ENCODE results near the gene M6PR. TPM values are rescaled to one million over a fixed set of nuclear protein-coding genes. Genes with fewer than 3 reads are reported as not detected.

The M6PR gene
- total RNA-seq, 5 donors from 2014 or later (not counting 1 experiment from before 2014, with no cell fraction given) = 162 to 189 (median 187) TPM

DNA sequence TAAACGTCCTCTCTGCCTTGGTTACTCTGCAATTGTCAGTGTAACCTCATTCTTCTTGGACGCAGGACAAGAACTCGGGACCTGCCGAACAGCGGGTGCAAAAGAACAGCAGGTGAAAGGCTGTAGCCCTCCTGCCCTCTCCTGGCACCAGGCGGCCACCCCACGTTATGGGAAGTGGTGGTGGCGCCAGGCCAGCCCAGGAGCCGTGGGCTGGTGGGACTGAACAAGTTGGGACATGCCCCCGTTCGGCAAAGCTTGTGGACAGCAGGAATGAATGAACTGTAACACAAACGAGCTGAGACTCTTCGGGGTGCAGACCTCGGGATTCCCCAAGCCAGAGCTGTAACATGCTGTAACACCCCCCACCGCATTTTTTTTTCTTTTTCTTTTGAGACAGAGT lies 6.6 kb upstream of the M6PR start:
- 91% methylated on average over 12 of the region's 15 CpGs for WGBS (ENCODE audit: insufficient coverage)
- ATAC-seq (replicated peaks in 1 of 4) (no peak), DNase-seq (peak in 1 of 35 experiments; percentile 21)
- peaks cover 84 to 96% (median 92%) of the 10 kb centered on the region in 3 donors for H3K4me1 Mint-ChIP-seq
- H3K9me3 ChIP-seq = no peaks in the 10 kb centered on the region
- peak overlapping the region in 1 of 3 donors; percentile 37 for H3K4me3 Mint-ChIP-seq
- peaks cover 76 to 78% of the 10 kb centered on the region in 2 experiments for H3K4me1 ChIP-seq (ENCODE audit: control insufficient read depth in 1 of 2, extremely low read depth in 1 of 2, insufficient read depth in 2 of 2, low read length in 2 of 2)
- H3K4me3 ChIP-seq (ENCODE audit: control insufficient read depth in 1 of 2, extremely low read depth in 1 of 2, low read length in 1 of 2) = peak overlapping the region in 1 of 2 donors; percentile 6
- POLR2A ChIA-PET = no interaction called here
- H3K9me3 Mint-ChIP-seq = peaks cover 0 to 11% (median 4%) of the 10 kb centered on the region in 3 donors
- no peaks in the 10 kb centered on the region for H3K27me3 Mint-ChIP-seq
- H3K27ac ChIP-seq (ENCODE audit: low read length) = peak overlapping the region; percentile 97
- H3K36me3 Mint-ChIP-seq = peaks cover 12% of the 10 kb centered on the region
- CTCF ChIA-PET = interaction anchor here in 1 of 2 donors (0.7 to 1.5 kb wide), 2 partner anchors 71 to 83 kb away, joined by 3 read pairs; no protein-coding TSS in a partner anchor
- H3K27ac Mint-ChIP-seq = peak overlapping the region; percentile 85 to 97
- H3K36me3 ChIP-seq (ENCODE audit: control insufficient read depth in 2 of 2, extremely low read depth in 1 of 2, insufficient read depth in 1 of 2, low read length in 1 of 2) = no peaks in the 10 kb centered on the region
- H3K27me3 ChIP-seq (replicated peaks in 1 of 2; ENCODE audit: control insufficient read depth in 2 of 2, extremely low read depth in 1 of 2, insufficient read depth in 2 of 2, low read length in 1 of 2) = no peaks in the 10 kb centered on the region

DNA sequence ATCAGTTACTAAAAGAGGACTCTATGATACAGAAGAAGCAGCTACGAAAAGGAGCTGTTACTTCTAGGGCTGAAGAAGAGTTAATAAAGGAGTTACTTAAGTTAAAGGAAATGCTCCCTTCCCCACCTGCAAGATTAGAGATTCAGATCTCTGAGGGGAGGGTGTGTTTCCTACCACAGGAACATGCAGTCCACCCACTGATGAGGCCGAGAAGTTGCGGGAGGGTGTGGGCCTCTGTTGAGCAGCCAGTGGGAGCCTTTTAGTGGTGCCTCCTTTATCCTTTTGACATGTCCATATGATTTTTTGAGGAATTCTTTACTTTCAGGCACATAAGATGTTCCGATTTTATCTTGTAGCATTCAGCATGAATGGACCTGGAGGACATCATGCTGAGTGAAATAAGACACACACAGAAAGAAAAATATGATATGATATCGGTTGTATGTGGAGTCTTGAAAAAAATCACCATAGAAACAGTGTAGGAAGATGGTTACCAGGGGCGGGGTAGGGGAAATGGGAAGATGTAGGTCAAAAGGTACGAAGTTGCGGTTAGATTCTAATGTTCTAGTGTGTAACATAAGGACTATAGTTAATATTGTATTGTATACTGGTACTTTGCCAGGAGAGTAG lies 4.4 kb upstream of the M6PR start:
- H3K9me3 ChIP-seq = no peaks in the 10 kb centered on the region
- Mint-ChIP-seq H3K36me3 (peaks cover 11% of the 10 kb centered on the region), H3K27me3 (no peaks in the 10 kb centered on the region), H3K4me1 (peaks cover 76 to 85% (median 81%) of the 10 kb centered on the region in 3 donors), H3K4me3 (peak overlapping the region; percentile 64 to 95 (median 68)), H3K27ac (peak overlapping the region; percentile 89 to 97), H3K9me3 (peaks cover 0 to 9% (median 4%) of the 10 kb centered on the region in 3 donors)
- ChIA-PET CTCF (interaction anchor here (0.5 to 5.3 kb wide), 7 partner anchors 9 to 721 kb away, joined by 3 to 107 read pairs (median 3); no protein-coding TSS in a partner anchor), POLR2A (interaction anchor here in 1 of 2 donors (0.5 kb wide), 1 partner anchor 42 kb away, joined by 5 read pairs; no protein-coding TSS in a partner anchor)
- H3K36me3 ChIP-seq (ENCODE audit: control insufficient read depth in 2 of 2, extremely low read depth in 1 of 2, insufficient read depth in 1 of 2, low read length in 1 of 2) = no peaks in the 10 kb centered on the region
- H3K4me1 ChIP-seq (ENCODE audit: control insufficient read depth in 1 of 2, extremely low read depth in 1 of 2, insufficient read depth in 2 of 2, low read length in 2 of 2) = peaks cover 59 to 64% of the 10 kb centered on the region in 2 experiments
- peak overlapping the region; percentile 16 to 29 for H3K4me3 ChIP-seq (ENCODE audit: control insufficient read depth in 1 of 2, extremely low read depth in 1 of 2, low read length in 1 of 2)
- no peaks in the 10 kb centered on the region for H3K27me3 ChIP-seq (replicated peaks in 1 of 2; ENCODE audit: control insufficient read depth in 2 of 2, extremely low read depth in 1 of 2, insufficient read depth in 2 of 2, low read length in 1 of 2)
- WGBS (ENCODE audit: insufficient coverage) = 14% methylated on average over 2 of the region's 8 CpGs
- DNase-seq (peak in 33 of 35 experiments; percentile 17 to 79 (median 47)), ATAC-seq (replicated peaks in 1 of 4) (peak in 3 of 4 experiments; percentile 8 to 29 (median 9))
- H3K27ac ChIP-seq (ENCODE audit: low read length) = peak overlapping the region; percentile 97

DNA sequence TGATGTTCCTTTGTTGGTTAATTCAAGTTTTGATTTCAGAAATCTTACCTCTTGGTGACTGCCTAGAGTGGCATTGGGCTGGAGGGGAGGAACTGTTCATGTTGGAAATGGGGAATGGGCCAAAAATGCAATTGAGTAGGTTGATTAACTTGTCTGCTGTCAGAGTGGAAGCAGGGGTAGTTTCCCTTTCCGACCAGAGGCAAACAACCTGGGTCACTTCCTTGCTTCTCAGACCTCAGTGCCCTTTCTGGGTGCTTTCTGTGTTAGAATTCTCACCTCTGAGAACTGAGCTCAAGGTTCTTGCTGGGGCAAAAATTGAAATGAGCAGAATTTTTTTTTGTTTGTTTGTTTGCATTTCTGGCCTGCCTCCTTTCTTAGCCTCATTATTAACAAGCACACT lies 2.3 kb upstream of the M6PR start:
- Histone ChIP-seq H3K9me3 (no peaks in the 10 kb centered on the region), H3K4me1 (ENCODE audit: control insufficient read depth in 1 of 2, extremely low read depth in 1 of 2, insufficient read depth in 2 of 2, low read length in 2 of 2) (peaks cover 62 to 64% of the 10 kb centered on the region in 2 experiments), H3K27me3 (replicated peaks in 1 of 2; ENCODE audit: control insufficient read depth in 2 of 2, extremely low read depth in 1 of 2, insufficient read depth in 2 of 2, low read length in 1 of 2) (no peaks in the 10 kb centered on the region), H3K4me3 (ENCODE audit: control insufficient read depth in 1 of 2, extremely low read depth in 1 of 2, low read length in 1 of 2) (peak overlapping the region; percentile 41 to 84), H3K27ac (ENCODE audit: low read length) (peak overlapping the region; percentile 97), H3K36me3 (ENCODE audit: control insufficient read depth in 2 of 2, extremely low read depth in 1 of 2, insufficient read depth in 1 of 2, low read length in 1 of 2) (no peaks in the 10 kb centered on the region)
- POLR2A ChIA-PET = no interaction called here
- Mint-ChIP-seq H3K27me3 (no peaks in the 10 kb centered on the region), H3K27ac (peak overlapping the region; percentile 89 to 97), H3K4me1 (peaks cover 76 to 85% (median 79%) of the 10 kb centered on the region in 3 donors), H3K36me3 (peaks cover 9% of the 10 kb centered on the region), H3K9me3 (peaks cover 0 to 7% (median 4%) of the 10 kb centered on the region in 3 donors), H3K4me3 (peak overlapping the region; percentile 90 to 95 (median 91))
- ATAC-seq (replicated peaks in 1 of 4) (no peak), DNase-seq (peak in 20 of 35 experiments; percentile 7 to 64 (median 30))
- no CpG with 5 or more reads among the region's 1 CpG for WGBS (ENCODE audit: insufficient coverage)
- CTCF ChIA-PET = interaction anchor here (0.6 to 5.3 kb wide), 20 partner anchors 9 to 264 kb away, joined by 3 to 119 read pairs (median 3); partner anchors contain the start of gene KLRG1 (in 1 of the 2)

DNA sequence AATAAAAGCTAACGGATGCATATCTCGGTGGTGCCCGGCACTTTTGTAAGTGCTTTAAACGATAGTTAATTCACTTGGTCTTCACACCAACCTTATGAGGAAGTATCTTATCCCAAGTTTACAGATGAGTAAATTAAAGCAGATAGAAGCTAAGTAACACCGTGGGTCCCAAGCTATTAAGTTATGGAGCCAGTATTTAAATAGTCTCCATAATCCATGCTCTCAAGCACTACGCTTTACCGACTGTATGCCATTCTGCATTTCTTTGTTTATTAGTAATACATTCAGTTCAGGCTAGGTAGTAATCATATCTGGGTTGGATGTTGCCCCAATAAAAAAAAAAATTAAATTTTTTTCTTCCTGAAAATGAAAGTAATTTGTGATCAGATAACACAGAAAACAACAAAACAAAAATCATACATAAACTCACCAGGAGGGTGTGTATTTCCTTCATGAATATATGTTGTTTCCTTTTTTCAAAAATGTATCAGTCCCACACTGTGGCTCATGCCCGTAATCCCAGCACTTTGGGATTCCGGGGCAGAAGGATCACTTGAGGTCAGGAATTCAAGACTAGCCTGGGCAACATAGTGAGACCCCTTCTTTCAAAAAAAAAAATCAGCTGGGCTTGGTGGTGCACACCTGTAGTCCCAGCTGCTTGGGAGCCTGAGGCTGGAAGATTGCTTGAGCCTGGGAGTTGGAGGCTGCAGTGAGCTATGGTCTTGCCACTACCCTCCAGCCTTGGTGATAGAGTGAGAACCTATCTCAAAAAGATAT lies 1.4 kb upstream of the M6PR start:
- Histone ChIP-seq H3K27me3 (replicated peaks in 1 of 2; ENCODE audit: control insufficient read depth in 2 of 2, extremely low read depth in 1 of 2, insufficient read depth in 2 of 2, low read length in 1 of 2) (no peaks in the 10 kb centered on the region), H3K36me3 (ENCODE audit: control insufficient read depth in 2 of 2, extremely low read depth in 1 of 2, insufficient read depth in 1 of 2, low read length in 1 of 2) (peaks cover 0 to 4% of the 10 kb centered on the region in 2 donors), H3K4me1 (ENCODE audit: control insufficient read depth in 1 of 2, extremely low read depth in 1 of 2, insufficient read depth in 2 of 2, low read length in 2 of 2) (peaks cover 54 to 59% of the 10 kb centered on the region in 2 experiments), H3K27ac (ENCODE audit: low read length) (peak overlapping the region; percentile 97), H3K4me3 (ENCODE audit: control insufficient read depth in 1 of 2, extremely low read depth in 1 of 2, low read length in 1 of 2) (peak overlapping the region; percentile 84 to 95), H3K9me3 (no peaks in the 10 kb centered on the region)
- DNase-seq (peak in 6 of 35 experiments; percentile 9 to 68 (median 18)), ATAC-seq (replicated peaks in 1 of 4) (no peak)
- H3K27me3 Mint-ChIP-seq = no peaks in the 10 kb centered on the region
- peak overlapping the region; percentile 89 to 97 for H3K27ac Mint-ChIP-seq
- H3K36me3 Mint-ChIP-seq = peaks cover 12% of the 10 kb centered on the region
- peaks cover 0 to 7% (median 4%) of the 10 kb centered on the region in 3 donors for H3K9me3 Mint-ChIP-seq
- WGBS (ENCODE audit: insufficient coverage) = 0% methylated on average over 2 of the region's 9 CpGs
- ChIA-PET POLR2A (interaction anchor here (0.5 to 1.2 kb wide), 5 partner anchors 14 to 99 kb away, joined by 3 to 4 read pairs (median 3); no protein-coding TSS in a partner anchor), CTCF (interaction anchor here (0.6 to 5.3 kb wide), 28 partner anchors 10 to 263 kb away, joined by 3 to 119 read pairs (median 5); partner anchors contain the start of genes KLRG1 (in 1 of the 2) and PHC1 (in 1 of the 2))
- peaks cover 75 to 89% (median 79%) of the 10 kb centered on the region in 3 donors for H3K4me1 Mint-ChIP-seq
- H3K4me3 Mint-ChIP-seq = peak overlapping the region; percentile 90 to 95 (median 91)

DNA sequence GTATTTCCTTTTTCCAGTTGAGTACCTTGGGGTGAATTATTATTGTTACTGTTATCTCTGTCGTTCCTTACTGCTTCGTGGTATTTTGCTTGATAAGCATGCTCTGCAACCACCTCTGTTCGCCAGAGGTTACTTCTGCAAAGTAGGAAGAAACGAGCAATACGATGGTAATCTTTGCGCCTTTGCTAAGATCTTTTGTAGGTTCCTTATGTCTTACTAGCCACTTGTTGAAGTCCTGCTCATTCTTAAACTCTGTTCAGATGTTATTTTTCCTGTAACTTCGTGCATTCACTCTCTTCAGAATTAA lies 729 bp upstream of the M6PR start:
- ChIA-PET CTCF (interaction anchor here (0.6 to 5.3 kb wide), 23 partner anchors 11 to 99 kb away, joined by 3 to 119 read pairs (median 7); partner anchors contain the start of genes KLRG1 (in 1 of the 2) and PHC1 (in 1 of the 2)), POLR2A (interaction anchor here in 1 of 2 donors (0.6 to 1.2 kb wide), 2 partner anchors 13 to 100 kb away, joined by 3 to 4 read pairs; no protein-coding TSS in a partner anchor)
- H3K27ac ChIP-seq (ENCODE audit: low read length) = peak overlapping the region; percentile 97
- peaks cover 72 to 89% (median 74%) of the 10 kb centered on the region in 3 donors for H3K4me1 Mint-ChIP-seq
- H3K36me3 Mint-ChIP-seq = peaks cover 14% of the 10 kb centered on the region
- no peaks in the 10 kb centered on the region for H3K27me3 Mint-ChIP-seq
- ATAC-seq (replicated peaks in 1 of 4) = peak; percentile 27 to 40 (median 32)
- H3K4me3 ChIP-seq (ENCODE audit: control insufficient read depth in 1 of 2, extremely low read depth in 1 of 2, low read length in 1 of 2) = peak overlapping the region; percentile 84 to 95
- WGBS (ENCODE audit: insufficient coverage) = 0% methylated on average over 3 of the region's 7 CpGs
- peak overlapping the region; percentile 90 to 95 (median 91) for H3K4me3 Mint-ChIP-seq
- no peaks in the 10 kb centered on the region for H3K27me3 ChIP-seq (replicated peaks in 1 of 2; ENCODE audit: control insufficient read depth in 2 of 2, extremely low read depth in 1 of 2, insufficient read depth in 2 of 2, low read length in 1 of 2)
- H3K9me3 Mint-ChIP-seq = peaks cover 0 to 7% (median 4%) of the 10 kb centered on the region in 3 donors
- H3K36me3 ChIP-seq (ENCODE audit: control insufficient read depth in 2 of 2, extremely low read depth in 1 of 2, insufficient read depth in 1 of 2, low read length in 1 of 2) = peaks cover 2 to 11% of the 10 kb centered on the region in 2 donors
- H3K9me3 ChIP-seq = no peaks in the 10 kb centered on the region
- no peak for DNase-seq
- H3K4me1 ChIP-seq (ENCODE audit: control insufficient read depth in 1 of 2, extremely low read depth in 1 of 2, insufficient read depth in 2 of 2, low read length in 2 of 2) = peaks cover 47 to 55% of the 10 kb centered on the region in 2 experiments
- peak overlapping the region; percentile 89 to 97 for H3K27ac Mint-ChIP-seq

Data from T-cell (primary cell).